ENCODE results near the gene APEH.

GRCh38 chr3:49675912-49676311, 1.8 kb downstream of the APEH start:
- TF ChIP-seq EZH2 (IDR thresholded peaks at IDR 0.05) (no peak), POLR2AphosphoS5 (IDR thresholded peaks at IDR 0.05; ENCODE audit: borderline replicate concordance, low read depth, low read length) (no peak), FOXP2 (optimal IDR thresholded peaks at IDR 0.05; ENCODE audit: control extremely low read depth, extremely low read length, insufficient read depth) (no peak)

Data from SK-N-MC (cell line).